Suprapubic skin (tissue), 4 donors: ENCODE data around the gene GGT7. TPM values are rescaled to one million over a fixed set of nuclear protein-coding genes. Genes with fewer than 3 reads are reported as not detected.

Experiments
- DNase-seq, 2 donors: peaks; one replicate each; pipeline ENCODE4 v3.0.0-alpha.2; 2019; ENCODE audit warnings: low spot score in 2 of 2
- H3K27ac ChIP-seq: fragments of 200-600 bp; sonication (generic); one replicate; pipeline ENCODE4 v1.5.1; 2019
- H3K27me3 ChIP-seq: fragments of 200-600 bp; sonication (generic); one replicate; pipeline ENCODE4 v1.5.1; 2019
- H3K36me3 ChIP-seq: fragments of 200-600 bp; sonication (generic); one replicate; pipeline ENCODE4 v1.5.1; 2019
- H3K4me1 ChIP-seq: fragments of 200-600 bp; sonication (generic); one replicate; pipeline ENCODE4 v1.5.1; 2019
- H3K4me3 ChIP-seq: fragments of 200-600 bp; sonication (generic); one replicate; pipeline ENCODE4 v1.5.1; 2019; ENCODE audit warnings: mild to moderate bottlenecking
- H3K9me3 ChIP-seq: fragments of 200-600 bp; sonication (generic); one replicate; pipeline ENCODE4 v1.5.1; 2019
- CTCF ChIP-seq, 2 donors: fragments of 200-600 bp in 1 of 2; fragments of 450-650 bp in 1 of 2; sonication (generic) in 1 of 2; IDR thresholded peaks; one replicate each; pipeline ENCODE4 v1.5.1; 2016 to 2019; ENCODE audit warnings: antibody characterized with exemption in 2 of 2, mild to moderate bottlenecking in 1 of 2, moderate library complexity in 1 of 2
- EP300 ChIP-seq: sonication (generic); formaldehyde crosslinking; IDR thresholded peaks from one replicate; pipeline ENCODE4 v1.6.1; 2017; ENCODE audit warnings: antibody characterized with exemption
- POLR2A ChIP-seq, 2 donors: fragments of 450-650 bp; IDR thresholded peaks; one replicate each; pipeline ENCODE4 v1.6.1; 2017; ENCODE audit warnings: antibody characterized with exemption in 2 of 2, mild to moderate bottlenecking in 2 of 2, moderate library complexity in 2 of 2
- POLR2AphosphoS5 ChIP-seq, 3 donors: sonication (generic); formaldehyde crosslinking; IDR thresholded peaks; one replicate each; pipeline ENCODE4 v1.6.1; 2017; ENCODE audit warnings: antibody characterized with exemption in 3 of 3
- WGBS: methylation state at CpG from one replicate; pipeline ENCODE4 v1.1.5; 2018; 5-methylcytosine and 5-hydroxymethylcytosine counted together
- total RNA-seq, 4 donors: library from RNA; depleted of rRNA; stranded (reverse); fragments of >200 nt; gene quantifications; one replicate each; pipeline ENCODE4 v1.1.0, GENCODE V29; 2016

The GGT7 gene, protein sequence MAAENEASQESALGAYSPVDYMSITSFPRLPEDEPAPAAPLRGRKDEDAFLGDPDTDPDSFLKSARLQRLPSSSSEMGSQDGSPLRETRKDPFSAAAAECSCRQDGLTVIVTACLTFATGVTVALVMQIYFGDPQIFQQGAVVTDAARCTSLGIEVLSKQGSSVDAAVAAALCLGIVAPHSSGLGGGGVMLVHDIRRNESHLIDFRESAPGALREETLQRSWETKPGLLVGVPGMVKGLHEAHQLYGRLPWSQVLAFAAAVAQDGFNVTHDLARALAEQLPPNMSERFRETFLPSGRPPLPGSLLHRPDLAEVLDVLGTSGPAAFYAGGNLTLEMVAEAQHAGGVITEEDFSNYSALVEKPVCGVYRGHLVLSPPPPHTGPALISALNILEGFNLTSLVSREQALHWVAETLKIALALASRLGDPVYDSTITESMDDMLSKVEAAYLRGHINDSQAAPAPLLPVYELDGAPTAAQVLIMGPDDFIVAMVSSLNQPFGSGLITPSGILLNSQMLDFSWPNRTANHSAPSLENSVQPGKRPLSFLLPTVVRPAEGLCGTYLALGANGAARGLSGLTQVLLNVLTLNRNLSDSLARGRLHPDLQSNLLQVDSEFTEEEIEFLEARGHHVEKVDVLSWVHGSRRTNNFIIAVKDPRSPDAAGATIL
- 10 to 100 TPM in 3 of 4 donors, 1 to 10 TPM in 1; 4.3 to 13.1 (median 11.1) TPM for total RNA-seq

DNA sequence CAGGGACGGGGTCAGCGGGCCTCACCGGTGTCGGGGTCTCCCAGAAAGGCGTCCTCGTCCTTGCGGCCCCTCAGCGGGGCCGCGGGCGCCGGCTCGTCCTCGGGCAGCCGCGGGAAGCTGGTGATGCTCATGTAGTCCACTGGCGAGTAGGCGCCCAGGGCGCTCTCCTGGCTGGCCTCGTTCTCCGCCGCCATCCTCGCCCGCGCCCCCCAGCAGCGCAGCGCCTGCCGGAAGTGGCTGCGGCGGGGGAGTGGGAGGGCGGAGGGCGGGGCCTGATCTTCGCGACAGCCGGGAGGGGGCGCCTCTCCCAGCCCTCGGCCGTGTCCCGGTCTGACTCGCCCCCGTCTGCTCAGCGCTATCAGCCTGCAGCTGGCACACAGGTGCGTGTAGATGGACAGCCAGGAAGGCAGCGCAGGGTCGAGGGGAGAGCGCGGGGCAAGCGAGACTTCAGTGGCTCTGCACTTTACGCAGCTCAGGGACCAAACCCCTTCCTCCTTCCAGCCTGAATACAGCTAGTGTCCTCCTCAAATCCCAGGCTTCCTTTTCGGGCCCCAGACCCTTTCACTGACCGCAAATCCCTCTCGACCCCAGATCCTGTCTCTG, at the start of gene GGT7:
Gene GGT7 (minus strand): TSS at position 235 of the 603 bp plus-strand sequence. CDS start 41 bp downstream, at position 194.
- under 1% methylated on average over 24 of the region's 52 CpGs for WGBS
- H3K4me1 ChIP-seq = peaks cover 43% of the 10 kb centered on the region

DNA sequence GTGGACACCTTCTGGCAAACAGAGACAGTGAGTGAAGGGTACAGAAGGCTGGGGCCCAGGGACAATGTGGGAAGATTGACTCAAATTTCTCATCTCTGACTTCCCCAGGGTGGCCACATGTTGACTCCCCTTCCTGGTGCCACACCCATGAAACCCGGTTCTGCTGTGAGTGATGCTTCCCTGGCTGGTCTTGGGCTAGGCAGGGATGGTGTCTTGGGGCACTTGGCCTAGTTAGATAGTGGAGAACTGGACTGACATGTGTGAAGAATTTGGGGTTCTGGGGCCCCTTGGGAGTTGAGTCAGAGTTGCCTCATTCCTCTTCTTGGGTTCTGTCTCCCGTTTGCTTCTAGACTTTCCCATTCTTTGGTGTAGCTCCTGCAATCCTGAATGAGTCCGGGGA, 48.8 kb upstream of the GGT7 start:
- no peaks in the 10 kb centered on the region for H3K27me3 ChIP-seq
- no peaks in the 10 kb centered on the region for H3K9me3 ChIP-seq
- 78% methylated on average over 2 of the region's 3 CpGs for WGBS
- H3K4me1 ChIP-seq = peaks cover 22% of the 10 kb centered on the region
- no peak for DNase-seq
- peak overlapping the region; percentile 4 for H3K27ac ChIP-seq
- no peak overlapping the region for H3K4me3 ChIP-seq
- TF ChIP-seq POLR2A (IDR thresholded peaks at IDR 0.05) (no peak), EP300 (no peak), POLR2AphosphoS5 (IDR thresholded peaks at IDR 0.05) (no peak), CTCF (IDR thresholded peaks at IDR 0.05) (no peak)
- peaks cover 48% of the 10 kb centered on the region for H3K36me3 ChIP-seq

More for the DNA sequence above, at the start of gene GGT7:
- Histone ChIP-seq H3K27ac (no peak within 1 kb of the TSS), H3K27me3 (no peaks in the 10 kb centered on the region), H3K9me3 (no peaks in the 10 kb centered on the region), H3K36me3 (no peaks in the 10 kb centered on the region), H3K4me3 (peak within 1 kb of the TSS; percentile 68)
- DNase-seq = peak; percentile 83 to 92
- TF ChIP-seq CTCF (IDR thresholded peaks at IDR 0.05) (peak in 1 of 2 donors; percentile 86), POLR2AphosphoS5 (IDR thresholded peaks at IDR 0.05) (peak in 2 of 3 donors; percentile 37 to 44), EP300 (no peak)

GRCh38 chr20:34920055-34920454, 47.4 kb upstream of the GGT7 start:
- DNase-seq = no peak
- no peaks in the 10 kb centered on the region for H3K27me3 ChIP-seq
- no peak overlapping the region for H3K27ac ChIP-seq
- no peak overlapping the region for H3K4me3 ChIP-seq
- H3K36me3 ChIP-seq = peaks cover 34% of the 10 kb centered on the region
- no peaks in the 10 kb centered on the region for H3K9me3 ChIP-seq
- no peak for TF ChIP-seq EP300
- no peak for TF ChIP-seq POLR2AphosphoS5 (IDR thresholded peaks at IDR 0.05)
- no peak for TF ChIP-seq POLR2A (IDR thresholded peaks at IDR 0.05)
- no peak for TF ChIP-seq CTCF (IDR thresholded peaks at IDR 0.05)
- H3K4me1 ChIP-seq = peaks cover 22% of the 10 kb centered on the region

- TF ChIP-seq CTCF (IDR thresholded peaks at IDR 0.05) = no peak
- no peak for TF ChIP-seq POLR2AphosphoS5 (IDR thresholded peaks at IDR 0.05)
- no peak for TF ChIP-seq POLR2A (IDR thresholded peaks at IDR 0.05)
- TF ChIP-seq EP300 = no peak
- H3K27me3 ChIP-seq = no peaks in the 10 kb centered on the region
- no peak overlapping the region for H3K4me3 ChIP-seq
- H3K9me3 ChIP-seq = no peaks in the 10 kb centered on the region
- WGBS = 66% methylated on average over 2 of the region's 2 CpGs
- no peak for DNase-seq
- peaks cover 9% of the 10 kb centered on the region for H3K4me1 ChIP-seq
- H3K27ac ChIP-seq = no peak overlapping the region
- H3K36me3 ChIP-seq = peaks cover 19% of the 10 kb centered on the region
Measured at GRCh38 chr20:34916774-34917354, 44.2 kb upstream of the GGT7 start.
